NCI-H82 treated with DMSO at 0.1 percent for 48 hours (cell line): Measurements from ENCODE around the gene ALDH4A1.
"Not testable (repeated sequence)": the region's sequence is repeated elsewhere in the genome, so short reads cannot be mapped to it uniquely, and the experiment has no call there.

Experiments
- DNase-seq: peaks from one replicate; lab custom pipeline; 2025; ENCODE audit not compliant: unreplicated experiment; lab: John Stamatoyannopoulos, UW

ALDH4A1 gene

DNA sequence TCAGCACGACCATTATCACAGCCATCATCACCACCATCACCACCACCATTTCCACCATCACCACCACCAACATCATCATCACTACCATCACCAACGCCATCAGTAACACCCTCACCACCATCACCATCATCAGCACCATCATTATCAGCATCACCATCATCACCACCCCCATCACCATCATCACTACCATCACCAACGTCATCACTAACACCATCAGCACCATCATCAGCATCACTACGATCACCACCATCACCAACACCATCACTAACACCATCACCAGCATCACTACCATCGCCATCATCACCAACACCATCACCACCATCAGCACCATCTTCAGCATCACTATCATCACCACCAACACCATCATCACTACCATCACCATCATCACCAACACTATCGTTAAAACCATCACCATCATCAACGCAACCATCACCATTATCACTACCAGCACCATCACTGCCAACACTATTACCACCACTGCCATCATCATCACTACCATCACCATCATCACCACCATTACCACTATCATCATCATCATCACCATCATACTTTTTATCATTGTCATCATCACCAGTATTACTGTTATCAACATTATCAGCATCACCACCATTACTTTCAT, 44.2 kb downstream of the ALDH4A1 start:
- no peak for DNase-seq

DNA sequence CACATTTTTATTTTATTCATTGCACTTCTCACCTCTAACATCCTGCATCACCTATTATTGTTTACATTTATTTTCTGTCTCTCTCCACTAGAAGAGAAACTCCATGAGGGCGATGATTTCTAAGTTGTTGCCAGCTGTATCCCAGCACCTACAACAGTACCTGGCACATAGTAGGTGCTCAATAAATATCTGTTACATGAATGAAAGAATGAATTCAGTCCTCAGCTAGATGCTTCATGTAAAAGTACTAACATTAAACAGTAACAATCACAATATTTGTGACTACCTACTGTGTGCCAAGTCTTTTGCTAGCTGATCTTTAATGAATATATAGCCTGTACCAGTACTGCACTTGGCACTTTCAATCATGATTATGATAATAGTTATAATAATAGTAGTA, 45.9 kb downstream of the ALDH4A1 start:
- no peak for DNase-seq

DNA sequence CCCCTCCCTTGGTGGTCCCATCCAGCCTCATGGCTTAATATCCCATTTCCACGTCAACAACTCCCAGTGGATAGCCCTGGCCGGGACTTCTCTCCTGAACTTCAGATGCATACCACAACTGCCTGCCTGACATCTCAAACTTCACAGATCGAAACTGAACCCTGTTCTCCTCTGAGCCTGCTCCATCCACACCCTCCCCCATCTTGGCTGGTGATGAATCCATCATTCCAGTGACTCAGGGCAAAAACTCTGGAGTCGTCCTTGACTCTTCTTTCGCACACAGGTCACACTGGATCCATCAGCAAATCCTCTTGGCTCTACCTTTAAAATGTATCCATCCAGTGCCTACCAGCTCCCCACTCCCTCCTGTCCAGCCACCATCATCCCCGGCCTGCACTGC, 46.8 kb downstream of the ALDH4A1 start:
- no peak for DNase-seq

DNA sequence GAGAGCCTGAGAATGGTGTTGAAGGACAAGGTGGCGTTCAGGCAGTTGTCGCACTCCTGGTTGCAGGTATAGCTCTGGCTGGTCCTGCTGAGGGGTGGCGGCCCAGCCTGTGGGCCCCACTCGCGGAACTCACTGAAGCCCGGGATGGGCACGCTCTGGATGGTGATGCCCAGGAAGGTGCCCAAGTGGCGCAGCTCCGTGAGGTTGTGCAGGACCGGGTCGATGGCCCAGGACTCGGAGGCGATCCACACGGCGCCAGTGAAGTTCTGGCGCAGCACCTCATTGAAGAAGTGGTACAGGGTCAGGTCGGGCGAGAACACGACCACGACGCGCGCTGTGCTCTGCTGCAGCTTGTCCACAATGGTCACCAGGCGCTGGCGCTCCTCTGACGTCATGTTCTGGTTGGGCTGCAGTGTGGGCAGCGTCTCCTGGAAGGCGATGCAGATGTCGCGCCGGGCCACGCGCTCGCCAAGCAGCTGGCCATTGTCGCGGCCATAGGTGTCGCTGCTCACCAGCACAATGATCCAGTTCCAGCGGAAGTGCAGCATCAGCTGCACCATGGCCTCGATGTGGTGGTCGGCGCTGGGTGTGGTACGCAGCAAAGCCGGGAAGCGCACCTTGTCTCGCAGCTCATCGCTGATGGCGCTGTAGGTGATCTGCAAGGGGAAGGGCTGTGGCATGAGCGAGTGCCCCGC, 47.9 kb downstream of the ALDH4A1 start:
- no peak for DNase-seq

DNA sequence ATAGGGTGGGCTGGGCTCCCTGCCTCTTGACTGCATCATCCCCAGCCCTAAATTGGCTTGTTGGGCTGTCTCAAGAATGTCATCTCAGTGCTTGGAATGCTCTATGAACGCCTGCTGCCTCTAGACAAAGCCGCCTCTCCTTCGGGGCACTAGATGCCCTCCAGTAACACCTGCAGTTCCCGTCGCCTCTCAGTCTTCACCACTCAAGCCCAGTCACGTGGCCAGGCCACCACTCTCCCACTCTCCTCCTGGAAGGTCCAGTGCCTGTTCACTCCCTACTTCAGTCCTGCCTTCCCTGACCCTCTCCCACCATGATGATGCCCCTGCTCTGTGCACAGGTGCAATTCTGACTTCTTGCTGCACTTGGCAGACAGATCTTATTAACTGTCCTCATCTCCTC, 49.9 kb downstream of the ALDH4A1 start:
- no peak for DNase-seq

DNA sequence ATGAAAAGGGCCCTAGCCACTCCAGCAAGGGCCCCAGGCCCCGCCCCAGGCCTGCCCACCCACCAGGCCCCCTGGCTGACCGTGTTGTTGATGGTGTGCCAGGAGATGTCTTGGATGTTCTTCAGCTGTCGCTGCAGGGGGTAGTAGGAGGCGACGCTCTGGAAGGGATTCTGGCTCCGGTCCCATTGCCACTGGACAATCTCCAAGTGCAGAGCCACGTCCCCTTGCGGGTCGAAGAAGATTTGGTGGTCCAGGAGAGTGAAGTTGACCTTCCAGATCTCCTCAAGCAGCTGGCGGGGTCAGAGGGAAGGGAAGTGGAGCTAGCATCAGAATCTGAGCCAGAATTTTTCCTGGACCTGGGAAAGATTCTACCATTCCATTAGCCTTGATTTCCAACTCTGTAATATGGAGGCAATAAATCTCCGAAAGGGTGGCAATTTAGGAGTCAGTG, 53.1 kb downstream of the ALDH4A1 start:
- no peak for DNase-seq

DNA sequence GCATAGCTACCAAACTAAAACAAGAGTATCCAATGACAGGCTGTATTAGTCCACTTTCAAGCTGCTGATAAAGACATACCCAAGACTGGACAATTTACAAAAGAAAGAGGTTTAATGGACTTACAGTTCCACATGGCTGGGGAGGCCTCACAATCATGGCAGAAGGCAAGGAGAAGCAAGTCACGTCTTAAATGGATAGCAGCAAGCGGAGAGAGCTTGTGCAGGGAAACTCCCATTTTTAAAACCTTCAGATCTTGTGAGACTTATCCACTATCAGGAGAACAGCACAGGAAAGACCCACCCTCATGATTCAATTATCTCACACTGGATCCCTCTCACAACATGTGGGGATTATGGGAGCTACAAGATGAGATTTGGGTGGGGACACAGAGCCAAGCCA, 54.6 kb downstream of the ALDH4A1 start:
- DNase-seq: not testable (repeated sequence)

DNA sequence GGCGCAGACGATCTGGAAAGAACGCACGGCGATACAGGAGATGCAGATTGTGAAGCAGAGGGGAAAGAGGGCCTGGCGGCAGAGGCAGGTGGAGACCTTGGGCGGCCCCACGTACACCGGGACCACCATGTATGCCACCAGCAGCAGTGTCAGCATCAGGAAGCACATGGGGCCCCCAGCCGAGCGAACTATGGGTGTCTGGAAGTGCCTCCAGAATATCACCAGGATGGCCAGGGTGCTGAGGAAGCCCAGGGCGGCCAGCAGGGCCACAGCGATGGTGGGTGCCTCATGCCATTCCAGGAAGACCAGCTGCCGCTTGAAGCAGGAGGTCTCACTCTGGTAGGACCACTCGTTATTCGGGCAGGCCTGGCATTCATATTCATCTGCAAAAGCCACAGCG, 62.2 kb downstream of the ALDH4A1 start:
- no peak for DNase-seq

DNA sequence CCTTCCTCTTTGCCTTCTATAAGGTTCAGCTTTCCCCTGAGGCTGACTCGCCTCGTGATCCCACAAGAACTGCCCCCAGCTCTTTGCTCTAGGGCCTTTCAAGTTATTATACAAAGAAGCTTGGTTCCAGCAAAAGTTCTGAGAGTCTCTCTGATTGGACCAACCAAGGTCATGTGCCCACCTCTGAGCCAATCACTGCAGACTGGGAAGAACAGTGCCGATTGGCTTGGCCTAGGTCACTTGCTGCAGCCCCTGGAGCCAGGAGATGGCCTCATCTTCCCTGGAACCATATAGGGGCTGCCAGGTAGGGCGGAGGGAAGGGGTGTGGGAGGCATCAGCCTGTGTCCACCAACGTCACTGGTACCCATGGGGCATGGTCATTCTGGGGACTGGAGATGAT, 65.7 kb downstream of the ALDH4A1 start:
- DNase-seq: no peak

DNA sequence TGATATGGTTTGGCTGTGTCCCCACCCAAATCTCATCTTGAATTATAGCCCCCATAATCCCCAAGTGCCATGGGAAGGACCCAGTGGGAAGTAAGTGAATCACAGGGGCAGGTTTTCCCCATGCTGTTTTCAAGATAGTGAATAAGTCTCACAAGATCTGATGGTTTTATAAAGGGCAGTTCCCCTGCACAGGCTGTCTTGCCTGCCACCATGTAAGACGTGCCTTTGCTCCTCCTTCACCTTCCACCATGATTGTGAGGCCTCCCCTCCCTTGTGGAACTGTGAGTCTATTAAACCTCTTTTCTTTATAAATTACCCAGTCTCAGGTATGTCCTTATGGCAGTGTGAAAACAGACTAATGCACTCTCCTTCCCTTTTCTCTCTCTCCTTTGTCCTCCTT, 70.0 kb downstream of the ALDH4A1 start:
- not testable (repeated sequence) for DNase-seq

DNA sequence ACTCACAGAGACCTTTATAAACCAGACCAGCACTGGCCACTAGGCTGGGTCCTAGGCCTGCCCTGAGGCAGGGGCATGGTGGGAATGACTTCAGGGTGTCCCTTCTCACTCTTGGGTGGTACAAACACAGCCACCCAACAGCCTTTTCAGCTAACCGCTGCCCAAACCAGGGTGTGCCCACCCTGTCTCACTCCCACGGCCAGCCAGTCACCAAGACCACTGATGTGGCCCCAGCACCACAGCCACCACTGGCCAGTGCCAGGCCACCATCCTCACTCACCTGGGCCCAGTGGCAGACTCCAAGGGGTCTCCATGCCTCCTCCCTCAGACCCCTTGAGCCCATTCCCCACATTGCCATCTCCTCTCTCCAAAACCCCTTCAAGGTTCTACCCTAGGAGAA, 70.7 kb downstream of the ALDH4A1 start:
- DNase-seq: no peak

DNA sequence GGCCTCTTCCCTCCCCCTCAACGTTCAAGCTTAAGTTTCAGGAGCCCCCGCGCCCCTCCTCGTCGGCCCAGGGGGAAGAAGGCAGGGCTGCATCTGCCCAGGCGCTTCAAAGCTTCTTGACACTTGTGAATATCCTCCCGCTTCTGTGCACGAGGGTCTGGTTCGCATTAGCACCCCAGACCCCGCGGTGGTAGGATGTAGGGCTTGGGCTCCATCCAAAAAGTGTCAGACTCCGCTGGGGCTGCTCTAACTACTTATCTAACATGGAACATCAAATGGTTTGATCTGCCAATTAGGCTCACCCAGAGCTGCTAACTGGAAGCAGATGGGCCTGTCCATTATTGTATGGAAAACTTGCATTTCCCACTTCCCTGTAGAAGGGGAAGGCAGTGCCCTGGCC, 71.8 kb downstream of the ALDH4A1 start:
- no peak for DNase-seq

DNA sequence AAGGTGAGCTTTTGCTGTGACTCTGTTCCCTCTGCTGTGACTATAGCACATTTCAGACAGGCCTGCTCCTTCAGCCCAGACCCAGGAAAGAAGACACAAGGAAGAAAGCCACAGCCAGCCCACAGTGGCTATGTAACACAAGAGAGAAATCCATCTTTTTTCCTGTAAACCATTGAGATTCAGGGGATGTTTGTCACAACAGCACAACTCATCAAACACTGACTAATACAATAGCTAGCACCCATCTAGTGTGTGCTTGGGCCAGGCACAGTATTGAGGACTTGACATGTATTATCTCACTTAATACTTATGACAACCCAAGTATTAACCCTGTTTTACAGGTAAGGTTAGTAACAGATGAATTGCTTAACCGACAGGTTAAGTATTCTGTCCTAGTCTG, 72.7 kb downstream of the ALDH4A1 start:
- no peak for DNase-seq

DNA sequence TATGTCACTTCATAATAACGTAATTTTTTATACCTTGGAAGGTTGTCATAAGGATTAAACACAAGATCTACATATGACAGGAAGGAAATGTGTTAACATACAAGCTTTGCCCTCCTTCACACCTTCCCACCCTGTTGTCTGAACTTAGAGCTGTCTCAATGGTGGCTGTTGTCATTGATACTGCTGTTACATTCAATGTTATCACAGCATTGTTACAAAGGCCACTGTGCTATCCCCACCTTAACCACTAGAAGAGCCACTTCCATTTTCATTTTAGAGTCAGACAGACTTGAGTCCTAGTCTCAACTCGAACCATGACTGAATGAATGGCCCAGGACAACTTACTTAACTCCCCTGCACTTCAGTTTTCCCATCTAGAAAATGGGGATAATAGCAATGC, 74.1 kb downstream of the ALDH4A1 start:
- DNase-seq: no peak

DNA sequence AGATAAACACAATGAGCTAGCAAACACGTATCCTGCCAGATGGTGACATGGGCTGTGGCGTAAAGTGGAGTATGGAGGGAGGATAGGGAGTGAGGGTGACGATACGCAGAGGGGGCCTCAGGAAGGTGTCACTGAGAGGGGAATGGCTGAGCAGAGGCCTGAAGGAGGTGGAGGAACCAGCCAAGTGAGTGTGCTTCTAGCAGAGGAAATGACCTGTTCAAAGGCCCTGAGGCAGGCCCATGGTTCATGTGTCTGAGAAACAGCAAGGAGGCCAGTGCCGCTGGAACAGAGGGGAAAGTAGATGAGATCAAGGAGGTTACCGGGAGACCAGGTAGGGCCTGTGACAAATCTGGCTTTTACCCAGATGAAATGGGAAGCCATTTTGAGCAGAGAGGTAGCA, 78.9 kb downstream of the ALDH4A1 start:
- DNase-seq: no peak
